NT2/D1 (cell line): Measurements from ENCODE around the gene DAPK2.

ENCODE experiments used
- SUZ12 ChIP-seq: IDR thresholded peaks from 2 replicates; pipeline ENCODE4 v1.6.1; 2011; ENCODE audit not compliant: insufficient read length, insufficient read depth; ENCODE audit errors: extremely low read depth
- ZNF274 ChIP-seq: IDR thresholded peaks from 2 replicates; pipeline ENCODE4 v1.6.1; 2011; ENCODE audit warnings: mild to moderate bottlenecking, low read depth, low read length

GRCh38 chr15:63857461-63857856, 188.8 kb downstream of the DAPK2 start:
- no peak for TF ChIP-seq SUZ12
- TF ChIP-seq ZNF274, result no peak
